Ecto neural progenitor cell (in vitro differentiated cells): Measurements from ENCODE around the gene TTLL12.

Experiments
- DNase-seq: peaks from one replicate; pipeline ENCODE4 v3.0.0-alpha.2; 2018; ENCODE audit warnings: low spot score

Gene TTLL12

DNA sequence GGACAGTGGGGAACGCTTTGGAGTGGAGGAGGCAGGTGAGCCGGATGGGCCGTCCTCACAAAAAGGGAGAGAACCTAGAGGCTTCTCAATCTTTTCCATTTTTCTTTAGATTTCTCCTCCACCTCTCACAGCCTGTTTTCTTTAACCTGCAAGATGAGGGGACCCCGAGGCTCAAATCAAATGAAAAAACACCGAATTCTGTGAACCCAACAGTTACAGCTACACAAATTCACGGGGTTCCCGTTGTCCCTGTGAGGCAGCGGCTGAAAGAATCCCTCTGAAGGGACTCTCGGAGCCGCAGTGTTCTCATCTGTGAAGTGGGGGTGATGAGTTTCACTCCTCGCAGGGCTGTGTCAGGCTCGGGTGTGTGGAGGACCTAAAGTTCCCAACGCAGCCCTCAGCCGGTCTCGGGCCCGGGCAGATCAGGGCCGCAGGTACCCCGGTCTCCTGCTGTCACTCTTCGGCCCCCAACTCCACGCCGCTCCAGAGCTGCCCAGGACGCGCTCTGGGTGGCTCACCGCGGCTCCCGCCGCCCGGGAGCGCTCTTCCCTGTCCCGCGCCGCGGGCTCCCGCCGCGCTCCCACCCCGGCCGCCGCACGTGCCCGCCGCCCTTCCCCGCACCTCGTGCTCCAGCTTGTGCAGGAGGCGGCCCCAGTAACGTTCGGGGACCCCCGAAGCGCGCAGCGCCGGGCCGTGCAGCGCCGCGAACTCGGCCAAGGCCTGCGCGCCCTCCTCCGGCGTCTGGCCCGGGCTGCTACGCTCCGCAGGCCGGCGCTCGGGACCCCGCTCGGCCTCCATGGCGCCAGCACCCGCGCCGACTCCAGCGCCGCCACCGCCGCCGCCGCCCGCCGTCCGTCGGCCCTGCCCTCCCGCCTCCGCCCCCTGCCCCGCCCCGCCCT, at the start of gene TTLL12:
Gene TTLL12, minus strand, starts transcription at position 863 of the 899 bp plus-strand sequence. Its CDS starts 65 bp downstream, at position 798.
- DNase-seq, result peak; percentile 84

DNA sequence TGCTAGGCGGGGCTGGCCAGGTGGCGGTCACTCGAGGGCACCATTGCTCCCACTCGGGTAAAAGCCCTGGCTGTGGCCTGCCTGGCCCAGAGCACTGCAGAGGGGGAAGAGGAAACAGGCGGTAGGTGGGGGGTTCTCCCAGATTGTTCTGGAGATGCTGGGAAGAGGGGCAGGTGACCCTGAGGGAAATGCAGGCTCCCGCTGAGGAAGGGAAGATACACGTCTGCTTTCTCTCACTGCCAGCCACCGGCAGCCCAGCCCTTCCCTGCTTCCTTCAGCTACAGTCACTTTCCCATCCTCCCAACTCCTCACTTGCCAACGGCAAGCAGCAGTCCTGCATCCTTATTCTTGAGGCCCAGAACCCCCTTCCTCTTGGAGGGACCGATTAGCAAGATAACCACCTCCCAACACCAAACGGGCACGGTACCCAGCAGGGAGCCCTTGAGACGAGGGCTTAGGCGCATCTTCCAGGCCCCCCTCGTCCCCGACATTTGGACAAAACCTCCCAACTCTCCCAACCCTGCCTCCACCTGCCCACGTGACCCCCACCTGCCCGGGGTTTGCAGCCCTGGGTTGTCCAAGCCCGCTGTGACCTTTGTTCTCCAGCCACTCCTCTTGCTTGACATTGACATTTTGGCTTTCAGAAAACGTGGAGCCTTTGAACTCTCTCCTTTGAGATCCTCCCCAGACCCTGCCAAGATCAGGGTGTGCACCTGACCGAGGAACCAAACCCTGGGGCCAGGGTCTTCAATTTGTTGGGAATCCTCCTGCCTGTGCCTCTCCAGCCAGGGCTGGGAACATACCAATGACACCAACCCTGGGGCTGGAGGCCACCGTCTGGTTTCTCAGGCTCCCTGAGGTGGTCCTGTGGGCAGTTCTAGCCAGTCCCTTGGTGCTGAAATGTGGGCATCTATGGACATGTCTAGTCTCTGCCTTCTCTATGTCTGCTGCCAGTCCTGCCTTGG, 48.8 kb upstream of the TTLL12 start:
- no peak for DNase-seq

DNA sequence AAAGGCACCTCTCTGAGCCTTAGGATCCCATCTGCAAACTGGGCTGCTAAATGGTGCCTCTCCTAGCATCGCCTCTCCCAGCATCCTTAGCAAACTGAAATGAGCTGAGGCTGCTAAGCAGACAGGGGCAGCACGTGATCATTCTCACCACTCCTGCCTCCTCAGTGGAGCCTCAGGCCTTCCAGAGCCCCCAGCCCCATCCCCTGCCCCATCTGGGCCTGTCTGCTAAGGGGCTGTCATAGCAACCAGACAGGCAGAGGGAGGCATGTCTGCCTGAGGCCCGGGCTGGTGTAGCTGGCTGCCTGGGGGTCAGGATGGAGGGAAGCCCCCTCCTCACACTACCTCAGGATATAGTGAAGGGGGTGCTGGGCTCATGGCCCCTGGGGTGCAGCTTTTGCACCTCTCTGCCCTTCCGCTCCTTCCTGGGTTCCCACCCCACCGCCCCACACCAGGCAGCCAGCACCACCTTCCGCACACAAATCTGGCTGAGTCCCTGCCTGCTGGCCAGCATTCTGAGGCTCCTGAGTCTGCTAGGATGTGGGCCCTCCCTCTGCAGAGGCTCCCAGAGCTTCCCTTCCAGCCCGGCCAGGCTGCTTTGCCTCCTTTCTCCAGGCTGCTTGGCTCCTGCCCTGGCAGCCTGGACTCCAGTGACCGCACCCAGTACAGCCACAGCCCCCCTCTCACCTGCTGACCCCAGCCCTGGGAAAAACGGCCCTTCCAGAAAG, 47.5 kb upstream of the TTLL12 start:
- DNase-seq, result peak; percentile 63

DNA sequence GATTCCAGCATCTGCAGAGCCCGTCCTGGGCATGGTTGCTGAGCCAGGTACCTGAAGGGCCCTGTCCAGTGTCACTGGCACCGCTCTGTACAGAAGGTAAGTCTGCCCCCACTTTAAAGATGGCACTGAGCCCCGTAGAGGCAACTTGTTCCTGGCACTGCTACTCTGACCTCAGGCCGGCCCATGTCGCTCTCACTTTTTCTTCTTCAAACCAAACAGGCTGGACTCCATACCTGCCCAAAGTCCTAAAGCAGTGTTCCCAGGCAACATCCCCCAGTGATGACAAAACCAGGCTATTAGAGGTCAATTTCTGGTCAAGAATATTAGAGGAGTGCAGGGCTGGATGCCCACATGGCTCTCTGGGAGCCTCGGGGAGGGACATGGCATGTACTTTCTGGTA, 46.6 kb upstream of the TTLL12 start:
- no peak for DNase-seq

DNA sequence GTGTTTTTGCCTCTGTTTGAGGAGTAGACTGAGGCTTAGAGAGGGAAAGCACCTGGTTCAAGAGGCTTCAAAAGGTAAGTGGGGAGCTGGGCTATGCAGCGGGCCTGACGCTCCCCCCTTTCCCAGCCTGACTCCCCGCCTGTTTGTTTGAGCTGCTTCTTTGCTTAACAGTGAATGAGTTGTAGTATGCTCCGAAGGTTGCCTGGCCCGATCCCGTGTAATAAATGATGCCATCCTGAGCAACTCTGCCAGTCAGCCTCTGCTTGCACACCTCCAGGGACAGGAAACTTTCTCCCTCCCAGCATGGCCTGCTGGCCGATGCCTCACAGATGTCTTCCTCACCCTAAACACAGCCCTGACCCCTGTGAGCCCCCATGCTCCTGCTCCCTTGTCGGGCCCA, 45.5 kb upstream of the TTLL12 start:
- DNase-seq, result no peak

DNA sequence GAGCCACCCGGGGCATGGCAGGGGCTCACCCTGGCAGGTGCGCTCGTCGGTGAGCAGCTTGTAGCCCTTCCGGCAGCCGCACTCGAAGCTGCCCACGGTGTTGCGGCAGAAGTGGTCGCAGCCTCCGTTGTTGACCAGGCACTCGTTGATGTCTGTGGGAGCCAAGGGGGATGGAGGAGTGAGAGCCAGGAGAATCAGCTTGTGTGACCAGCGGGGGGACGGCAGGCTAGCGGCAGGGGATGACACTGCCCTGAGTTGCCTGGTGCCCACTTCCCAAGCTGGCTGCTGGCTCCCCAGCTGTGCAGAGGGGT, 44.7 kb upstream of the TTLL12 start:
- no peak for DNase-seq

DNA sequence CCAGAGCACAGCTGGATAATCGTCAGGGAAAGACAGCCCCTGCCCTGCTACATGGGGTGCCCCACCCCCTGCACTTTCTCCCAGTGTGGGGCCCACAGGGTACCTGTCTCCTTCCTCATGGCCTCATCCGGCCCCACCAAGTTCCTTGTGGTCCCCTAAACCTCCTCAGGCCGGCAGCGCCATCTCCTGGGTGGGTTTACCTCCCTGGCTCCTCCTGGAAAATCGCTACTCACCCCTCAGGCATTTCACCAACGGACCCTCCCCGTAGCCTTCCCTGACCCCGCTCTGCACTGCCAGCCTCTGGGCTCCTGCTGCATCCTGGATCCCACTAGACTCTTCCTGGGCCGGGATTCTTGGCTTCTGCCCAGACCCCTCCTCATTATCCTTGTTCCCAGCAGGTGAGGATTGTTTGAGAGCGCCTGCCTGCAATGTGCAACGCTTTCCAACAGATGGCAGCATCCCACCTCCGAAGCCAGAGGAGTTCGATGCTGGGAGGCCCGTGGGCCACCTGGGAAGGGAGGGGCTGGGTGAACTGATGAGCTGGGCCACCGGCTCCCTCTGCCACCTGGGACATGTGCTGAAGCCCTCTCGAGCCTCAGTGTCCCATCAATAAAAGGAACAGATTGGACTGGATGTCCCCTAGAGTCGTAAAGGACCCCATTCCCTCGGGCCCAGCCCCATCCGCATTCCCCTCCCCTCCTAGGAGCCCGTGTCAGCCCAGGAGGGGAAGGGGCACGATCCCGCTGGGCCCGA, 44.2 kb upstream of the TTLL12 start:
- peak; percentile 87 for DNase-seq

DNA sequence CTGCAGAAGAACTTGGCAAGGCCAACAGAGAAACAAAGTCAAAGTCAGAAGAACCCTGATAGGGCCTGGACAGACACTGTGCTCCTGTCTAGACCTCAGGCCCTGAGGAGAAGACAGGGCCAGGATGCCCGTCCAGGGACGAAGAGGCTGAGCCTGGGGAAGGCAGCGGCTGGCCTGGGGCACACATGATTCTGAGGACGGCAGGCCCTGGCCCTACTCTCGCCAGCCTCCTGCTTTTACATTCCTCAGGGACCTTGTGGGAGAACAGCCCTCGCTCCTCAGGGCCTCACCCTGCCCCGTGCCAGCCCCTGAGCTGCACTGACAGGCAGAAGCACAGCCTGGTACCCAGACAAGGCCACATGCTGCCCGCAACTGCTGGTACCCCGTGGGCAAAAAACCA, 43.6 kb upstream of the TTLL12 start:
- DNase-seq, result no peak

DNA sequence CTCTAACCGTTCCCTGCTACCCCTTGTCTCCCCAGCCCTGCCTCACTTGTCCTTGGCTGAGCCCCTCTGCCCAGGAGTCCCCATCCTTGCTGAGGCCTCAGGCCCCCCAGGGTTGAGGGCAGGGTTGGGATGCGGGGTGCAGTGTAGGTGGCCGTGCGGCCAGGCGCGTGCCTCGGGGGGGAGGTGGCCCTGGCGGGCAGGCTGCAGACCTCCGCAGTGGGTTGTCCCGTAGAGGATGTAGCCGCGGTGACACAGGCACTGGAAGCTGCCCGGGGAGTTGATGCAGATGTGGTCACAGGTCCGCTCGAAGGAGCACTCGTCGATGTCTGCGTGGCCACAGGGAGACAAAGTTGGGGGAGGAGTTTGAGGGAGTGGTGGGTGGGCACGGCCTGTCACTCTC, 41.9 kb upstream of the TTLL12 start:
- DNase-seq, result no peak

DNA sequence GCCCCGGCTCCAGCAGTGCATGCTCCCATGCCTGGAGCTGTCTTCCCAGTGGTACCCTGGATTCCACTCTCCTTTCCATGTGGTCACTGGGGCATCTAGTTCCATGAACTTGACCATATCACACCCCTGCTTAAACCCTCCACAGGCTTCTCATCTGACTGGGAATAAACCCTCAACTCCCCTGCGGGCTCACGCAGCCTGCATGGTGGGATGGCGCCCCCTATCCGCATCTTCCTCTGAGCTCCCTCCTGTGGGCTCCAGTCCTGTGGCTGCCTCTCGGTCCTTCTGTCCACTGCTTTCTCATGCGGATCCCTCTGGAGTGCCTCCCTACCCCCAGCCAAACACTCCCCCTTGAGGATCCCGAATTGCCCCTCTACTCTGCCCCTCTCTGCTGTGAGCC, 41.4 kb upstream of the TTLL12 start:
- peak; percentile 74 for DNase-seq

DNA sequence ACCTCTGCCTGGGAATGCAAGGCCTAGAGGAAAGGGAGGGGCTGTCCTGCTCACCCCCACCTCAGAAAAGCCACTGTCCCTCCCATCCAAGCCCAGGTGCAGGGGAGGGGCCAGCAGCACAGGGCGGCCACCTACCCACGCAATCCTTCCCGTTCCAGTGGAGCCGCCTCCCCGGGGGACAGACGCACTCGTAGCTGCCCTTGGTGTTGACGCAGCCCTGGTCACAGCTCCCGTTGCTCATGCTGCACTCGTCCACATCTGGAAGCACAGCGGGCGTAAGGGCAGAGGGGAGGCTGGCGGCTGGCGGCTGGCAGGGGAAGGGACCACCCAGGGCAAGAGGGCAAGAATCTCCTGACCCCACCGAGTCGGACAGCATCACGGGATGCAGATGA, 40.3 kb upstream of the TTLL12 start:
- DNase-seq, result no peak

DNA sequence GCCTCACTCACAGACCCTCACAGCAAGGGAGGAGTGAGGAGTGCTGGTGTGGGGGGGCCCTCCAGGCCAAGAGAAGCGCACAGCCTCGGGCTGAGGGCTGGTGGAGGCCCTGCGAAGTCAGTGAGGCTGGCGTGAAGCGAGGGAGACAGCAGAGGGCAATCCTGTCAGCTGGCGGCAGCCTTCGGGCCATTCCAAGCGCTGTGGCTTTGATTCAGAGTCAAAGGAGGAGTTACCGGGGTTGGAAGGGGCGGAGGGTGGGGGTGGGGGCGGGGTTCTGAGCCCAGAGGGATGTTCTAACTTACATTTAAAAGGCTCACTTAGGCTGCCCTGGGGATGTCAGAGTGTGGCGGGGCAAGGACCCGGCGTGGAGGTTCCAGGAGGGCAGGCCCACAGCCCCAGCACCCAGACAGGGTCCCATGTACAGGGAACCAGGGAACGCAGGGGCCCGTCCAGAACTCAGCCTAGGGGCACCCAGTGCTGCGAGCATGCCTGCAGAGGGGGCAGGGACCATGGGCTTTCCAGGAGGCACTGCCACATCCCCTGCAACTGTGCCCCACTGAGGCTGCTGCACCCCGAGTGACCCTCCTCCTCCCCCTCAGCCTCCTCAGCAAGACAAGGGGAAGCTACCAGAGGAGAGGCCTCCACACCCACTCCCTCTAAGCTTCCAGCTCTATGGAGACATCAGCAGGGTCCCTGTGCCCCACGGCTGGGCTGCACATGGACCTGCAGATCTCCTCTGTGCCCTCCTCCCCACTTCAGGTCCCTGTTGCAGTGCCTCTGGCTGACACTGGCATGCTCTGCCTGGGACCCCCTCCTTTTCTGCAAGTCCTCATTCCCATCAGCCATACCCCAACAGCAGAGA, 39.7 kb upstream of the TTLL12 start:
- peak; percentile 86 for DNase-seq

DNA sequence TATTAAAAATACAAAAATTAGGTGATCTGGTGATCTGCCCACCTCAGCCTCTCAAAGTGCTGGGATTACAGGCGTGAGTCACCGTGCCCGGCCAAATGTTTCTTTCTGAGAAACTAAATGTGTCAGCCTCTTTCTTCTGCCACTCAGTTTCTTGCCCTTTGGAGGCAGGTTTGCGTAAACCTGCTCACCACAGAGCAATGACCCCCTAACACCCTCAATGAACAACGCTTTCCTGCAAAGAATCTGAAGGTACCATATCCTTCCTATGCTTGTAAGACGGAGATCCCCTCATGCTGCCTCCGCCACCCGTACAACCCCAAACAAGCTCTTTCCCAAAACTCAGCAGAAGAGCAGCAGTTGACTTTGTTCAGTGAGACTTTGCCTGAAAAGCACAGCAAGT, 38.7 kb upstream of the TTLL12 start:
- DNase-seq, result no peak

DNA sequence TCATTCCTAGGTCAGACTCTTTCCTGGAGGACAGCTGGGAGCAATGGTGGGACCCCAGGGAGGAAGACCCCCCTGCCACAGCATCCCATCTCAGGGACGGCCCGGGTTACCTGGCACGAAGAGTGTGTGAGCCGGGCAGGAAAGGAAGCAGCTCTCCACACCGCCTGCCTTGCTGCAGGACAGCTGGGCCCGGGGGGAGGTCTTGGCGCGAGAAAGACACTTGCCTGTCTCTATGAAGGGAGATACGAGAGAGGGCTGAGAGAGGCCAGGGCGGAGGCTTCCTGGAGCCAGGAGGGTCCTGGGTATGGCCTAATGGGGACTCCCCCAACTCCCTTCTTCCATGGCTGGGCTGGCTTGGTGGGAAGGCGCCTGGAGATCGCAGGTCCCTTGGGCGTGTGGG, 36.1 kb upstream of the TTLL12 start:
- no peak for DNase-seq

DNA sequence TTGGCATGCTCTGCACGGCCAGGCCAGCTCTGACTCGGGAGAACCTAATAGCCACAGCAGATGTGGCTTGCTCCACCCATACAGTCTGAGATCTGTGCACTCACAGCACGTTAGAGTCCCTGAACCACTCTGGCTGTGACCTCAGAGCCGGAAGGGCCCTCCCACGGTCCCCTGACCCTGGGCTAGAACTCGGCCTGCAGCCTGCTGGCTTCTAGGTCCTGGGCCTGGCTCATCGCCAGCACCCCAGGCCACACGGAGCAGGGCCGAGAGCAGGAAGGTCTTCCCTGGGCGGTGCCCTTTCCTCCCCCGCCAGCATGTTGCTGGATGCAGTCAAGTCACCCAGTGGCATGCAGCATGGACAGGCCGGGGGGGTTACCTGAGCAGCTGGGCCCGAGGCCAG, 35.3 kb upstream of the TTLL12 start:
- DNase-seq, result no peak

DNA sequence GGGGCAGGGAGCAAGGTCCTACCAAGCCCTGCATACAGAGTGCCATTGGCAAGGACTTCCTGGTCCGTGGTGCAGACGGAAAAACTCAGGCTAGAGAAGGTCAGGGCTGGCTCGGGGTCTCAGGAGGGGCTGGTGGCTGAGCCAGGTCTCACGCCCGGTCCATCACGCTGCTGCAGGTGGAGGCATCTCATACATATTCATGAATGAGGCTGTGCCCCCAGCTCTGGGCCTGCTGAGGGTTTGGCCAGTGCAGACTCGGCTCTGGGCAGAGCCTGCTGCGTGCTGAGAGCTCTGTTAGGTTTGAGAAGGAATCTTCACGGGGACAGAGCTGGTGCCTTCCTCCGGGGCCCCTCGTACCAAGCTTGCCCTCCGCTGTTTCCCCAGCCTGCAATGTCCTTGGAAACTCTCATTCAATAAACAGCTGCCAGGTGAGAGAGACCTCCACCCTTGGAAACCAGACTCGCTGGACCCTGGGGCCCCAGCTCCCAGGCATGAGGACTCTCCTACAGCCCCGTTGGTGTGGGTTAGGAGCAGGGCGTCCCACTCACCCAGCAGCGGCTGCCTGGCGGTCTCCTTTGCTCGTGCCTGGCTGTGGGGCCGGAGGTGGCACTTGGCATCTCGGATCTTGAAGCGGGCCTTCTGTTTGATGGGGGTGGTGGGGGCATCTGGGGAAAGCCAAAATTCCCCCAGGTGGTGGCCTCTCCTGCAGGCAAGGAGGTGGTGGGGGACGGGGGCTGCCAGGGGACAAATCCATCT, 33.9 kb upstream of the TTLL12 start:
- no peak for DNase-seq

DNA sequence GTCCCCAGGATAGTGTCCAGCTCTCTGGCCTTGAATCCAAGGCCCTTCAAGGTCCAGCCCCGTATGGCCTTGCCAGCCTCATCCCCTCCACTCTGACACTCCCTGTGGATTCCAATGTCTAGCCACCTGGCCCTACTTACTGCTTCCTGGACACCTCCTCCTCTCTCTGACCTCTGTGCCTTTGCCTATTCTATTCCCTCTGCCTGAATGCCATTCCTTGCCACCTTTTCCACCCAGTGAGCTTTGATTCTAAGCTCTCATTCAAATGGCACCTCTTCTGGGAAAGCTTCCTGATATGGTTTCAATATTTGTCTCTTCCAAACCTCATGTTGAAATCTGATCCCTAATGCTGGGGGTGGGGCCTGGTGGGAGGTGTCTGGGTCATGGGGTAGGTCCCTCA, 31.9 kb upstream of the TTLL12 start:
- DNase-seq, result no peak

DNA sequence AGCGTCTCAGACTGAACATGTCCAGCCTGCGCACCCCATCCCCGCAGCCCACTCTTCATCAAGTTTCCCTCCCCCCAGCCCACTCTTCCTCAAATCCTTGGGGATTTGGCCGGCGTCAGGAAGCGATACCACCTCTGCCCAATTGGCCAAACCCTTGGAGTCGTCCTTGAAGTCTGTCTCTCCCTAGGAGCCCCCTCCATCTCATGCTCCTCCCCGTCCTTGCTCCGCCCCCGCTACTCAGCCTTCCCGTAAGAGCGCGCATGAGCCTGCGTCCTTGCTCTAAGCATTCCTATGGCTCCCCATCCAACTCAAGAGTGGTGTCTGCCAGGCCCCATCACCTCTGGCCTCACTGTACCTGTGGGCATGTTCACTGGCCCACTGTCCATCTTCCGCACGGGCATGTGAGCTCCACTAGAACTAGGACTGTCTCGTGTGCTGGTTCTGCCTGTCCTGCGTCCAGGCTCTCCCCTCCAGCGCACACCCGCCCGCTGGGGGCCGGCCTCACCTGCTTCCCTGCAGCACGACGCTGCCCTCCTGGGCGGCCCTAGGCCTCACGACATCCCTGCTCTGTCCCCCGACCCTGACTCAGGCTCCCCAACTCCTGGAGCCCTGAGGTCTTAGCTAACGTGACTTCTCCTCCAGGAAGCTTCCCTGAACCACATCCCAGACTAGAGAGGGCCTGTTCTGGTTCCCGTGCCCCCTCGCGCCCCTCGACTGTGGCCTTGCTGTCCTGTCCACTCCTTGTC, 30.5 kb upstream of the TTLL12 start:
- DNase-seq, result no peak

DNA sequence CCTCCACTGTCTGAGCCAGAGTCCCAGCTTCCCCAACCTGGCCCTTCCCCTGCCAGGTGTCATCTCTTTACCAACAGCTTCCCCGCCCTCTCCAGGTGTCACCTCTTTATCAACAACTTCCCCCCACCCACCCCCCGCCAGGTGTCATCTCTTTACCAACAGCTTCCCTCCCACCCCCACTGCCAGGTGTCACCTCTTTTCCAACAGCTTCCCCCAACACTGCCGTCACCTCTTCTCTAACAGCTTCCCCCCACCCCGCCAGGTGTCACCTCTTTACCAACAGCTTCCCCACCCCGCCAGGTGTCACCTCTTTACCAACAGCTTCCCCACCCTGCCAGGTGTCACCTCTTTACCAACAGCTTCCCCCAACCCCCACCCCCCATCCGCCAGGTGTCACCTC, 29.8 kb upstream of the TTLL12 start:
- DNase-seq, result no peak
